ENCODE results near the gene AGTRAP. TPM values are rescaled to one million over a fixed set of nuclear protein-coding genes. Genes with fewer than 3 reads are reported as not detected.

The AGTRAP gene
- total RNA-seq, 2 donors from 2014 or later: 44.1 to 44.2 TPM

DNA sequence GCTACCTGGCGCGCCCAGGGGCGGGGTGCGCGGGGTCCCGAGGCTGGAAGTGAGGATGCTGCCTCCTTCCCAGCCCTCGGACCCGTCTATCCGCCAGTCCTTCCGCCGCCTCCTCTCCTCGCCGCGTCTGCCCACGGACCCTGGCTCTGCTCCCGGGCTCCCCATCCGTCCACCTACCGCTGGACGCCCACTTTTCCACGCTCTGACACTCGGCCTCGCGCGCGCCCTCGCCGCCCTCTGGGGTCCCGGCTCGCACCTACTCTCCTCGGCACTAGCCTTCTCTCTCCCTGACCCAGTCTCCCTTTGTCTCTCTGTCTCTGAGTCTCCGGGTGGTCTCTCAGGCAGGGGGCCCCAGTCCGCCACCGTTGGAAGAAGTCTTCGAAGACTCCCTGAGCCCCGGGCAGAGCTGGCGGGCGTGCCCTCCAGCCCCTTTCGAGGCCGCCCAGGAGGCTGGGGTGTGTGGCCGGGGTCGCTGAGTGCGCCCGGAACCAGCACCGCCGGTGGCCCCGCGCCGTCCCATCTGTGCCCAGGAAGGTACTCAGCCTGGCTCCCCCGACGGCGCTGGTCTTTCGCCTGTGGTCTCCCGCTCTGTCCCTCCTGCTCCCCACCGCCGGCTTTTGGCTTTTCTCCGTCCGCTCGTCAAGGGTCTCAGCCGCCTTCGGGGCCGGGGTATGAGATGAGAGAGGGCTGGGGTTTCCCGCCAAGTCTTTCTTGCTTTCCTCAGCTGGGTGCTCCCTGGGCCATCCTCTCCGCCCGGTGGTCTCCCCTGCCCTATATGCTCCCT is 43.8 kb upstream of the AGTRAP start:
- ATAC-seq (ENCODE audit: insufficient number of reproducible peaks, low FRiP score, low read depth) (no peak), DNase-seq (ENCODE audit: low spot score) (no peak)
- Histone ChIP-seq H3K9me3 (no peaks in the 10 kb centered on the region), H3K27ac (no peak overlapping the region), H3K4me3 (peak overlapping the region; percentile 52), H3K36me3 (no peaks in the 10 kb centered on the region), H3K4me1 (ENCODE audit: control insufficient read depth in 1 of 2, low read depth in 2 of 2) (peaks cover 10 to 28% of the 10 kb centered on the region in 2 donors), H3K27me3 (replicated peaks; ENCODE audit: insufficient read depth) (peaks cover 8% of the 10 kb centered on the region)
- TF ChIP-seq, protein P1, sequence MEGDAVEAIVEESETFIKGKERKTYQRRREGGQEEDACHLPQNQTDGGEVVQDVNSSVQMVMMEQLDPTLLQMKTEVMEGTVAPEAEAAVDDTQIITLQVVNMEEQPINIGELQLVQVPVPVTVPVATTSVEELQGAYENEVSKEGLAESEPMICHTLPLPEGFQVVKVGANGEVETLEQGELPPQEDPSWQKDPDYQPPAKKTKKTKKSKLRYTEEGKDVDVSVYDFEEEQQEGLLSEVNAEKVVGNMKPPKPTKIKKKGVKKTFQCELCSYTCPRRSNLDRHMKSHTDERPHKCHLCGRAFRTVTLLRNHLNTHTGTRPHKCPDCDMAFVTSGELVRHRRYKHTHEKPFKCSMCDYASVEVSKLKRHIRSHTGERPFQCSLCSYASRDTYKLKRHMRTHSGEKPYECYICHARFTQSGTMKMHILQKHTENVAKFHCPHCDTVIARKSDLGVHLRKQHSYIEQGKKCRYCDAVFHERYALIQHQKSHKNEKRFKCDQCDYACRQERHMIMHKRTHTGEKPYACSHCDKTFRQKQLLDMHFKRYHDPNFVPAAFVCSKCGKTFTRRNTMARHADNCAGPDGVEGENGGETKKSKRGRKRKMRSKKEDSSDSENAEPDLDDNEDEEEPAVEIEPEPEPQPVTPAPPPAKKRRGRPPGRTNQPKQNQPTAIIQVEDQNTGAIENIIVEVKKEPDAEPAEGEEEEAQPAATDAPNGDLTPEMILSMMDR (IDR thresholded peaks at IDR 0.05): no peak

DNA sequence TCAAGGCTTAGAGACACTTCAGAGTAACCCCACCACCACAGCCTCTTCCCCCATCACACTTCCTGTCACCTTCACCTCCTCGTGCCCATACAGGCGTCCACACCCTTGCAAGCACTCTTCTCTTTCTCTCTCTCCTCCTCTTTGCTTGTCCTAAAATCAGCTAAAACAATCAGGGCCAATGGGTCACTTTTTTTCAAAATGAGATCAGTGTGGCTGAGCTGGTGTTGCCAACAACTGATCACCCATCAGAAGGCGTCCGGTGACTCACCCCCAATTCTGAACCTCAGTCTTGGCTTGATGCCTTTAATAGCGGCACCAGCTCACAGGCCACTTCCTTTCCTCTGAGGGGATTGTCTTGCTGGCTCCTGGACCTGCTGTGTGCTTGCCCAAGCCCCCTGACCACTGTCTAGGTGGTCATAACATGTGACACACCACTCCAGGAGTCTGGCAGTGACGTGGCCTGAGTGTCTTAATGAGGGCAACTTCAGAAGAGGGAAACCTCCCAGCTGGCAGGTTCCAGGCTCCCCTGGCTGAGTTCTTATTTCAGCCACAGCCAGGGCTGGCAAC is 42.8 kb upstream of the AGTRAP start:
- DNase-seq (ENCODE audit: low spot score) (peak; percentile 33), ATAC-seq (ENCODE audit: insufficient number of reproducible peaks, low FRiP score, low read depth) (peak; percentile 50)
- H3K9me3 ChIP-seq: no peaks in the 10 kb centered on the region
- H3K27me3 ChIP-seq (replicated peaks; ENCODE audit: insufficient read depth): peaks cover 8% of the 10 kb centered on the region
- no peak overlapping the region for H3K4me3 ChIP-seq
- H3K4me1 ChIP-seq (ENCODE audit: control insufficient read depth in 1 of 2, low read depth in 2 of 2): peaks cover 10 to 28% of the 10 kb centered on the region in 2 donors
- TF ChIP-seq, protein P1 (IDR thresholded peaks at IDR 0.05): no peak
- H3K27ac ChIP-seq: no peak overlapping the region
- H3K36me3 ChIP-seq: no peaks in the 10 kb centered on the region

DNA sequence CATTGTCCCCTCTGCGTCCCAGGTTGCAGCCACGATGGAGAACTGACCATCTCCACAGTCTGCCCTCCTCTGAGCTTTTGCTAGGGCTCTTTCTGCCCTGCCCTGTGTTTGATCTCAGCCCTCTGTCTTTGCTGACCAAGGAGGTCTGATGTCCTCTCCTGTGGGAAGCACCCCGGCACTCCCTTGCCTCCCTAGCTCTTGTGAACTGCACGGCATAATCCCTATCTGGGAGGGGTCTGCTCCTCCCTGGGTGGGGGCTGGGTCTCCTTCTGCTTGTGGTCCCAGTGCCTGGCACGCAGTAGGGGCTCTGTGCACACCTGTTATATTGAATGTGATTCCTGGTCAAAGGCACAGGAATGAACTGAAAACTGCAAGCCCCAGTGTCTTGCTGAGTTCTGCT is 42.0 kb upstream of the AGTRAP start:
- no peak for ATAC-seq (ENCODE audit: insufficient number of reproducible peaks, low FRiP score, low read depth)
- H3K36me3 ChIP-seq: no peaks in the 10 kb centered on the region
- no peak overlapping the region for H3K4me3 ChIP-seq
- H3K27me3 ChIP-seq (replicated peaks; ENCODE audit: insufficient read depth): peaks cover 8% of the 10 kb centered on the region
- no peaks in the 10 kb centered on the region for H3K9me3 ChIP-seq
- H3K27ac ChIP-seq: no peak overlapping the region
- TF ChIP-seq, protein P1 (IDR thresholded peaks at IDR 0.05): no peak
- no peak for DNase-seq (ENCODE audit: low spot score)
- H3K4me1 ChIP-seq (ENCODE audit: control insufficient read depth in 1 of 2, low read depth in 2 of 2): peaks cover 10 to 28% of the 10 kb centered on the region in 2 donors

DNA sequence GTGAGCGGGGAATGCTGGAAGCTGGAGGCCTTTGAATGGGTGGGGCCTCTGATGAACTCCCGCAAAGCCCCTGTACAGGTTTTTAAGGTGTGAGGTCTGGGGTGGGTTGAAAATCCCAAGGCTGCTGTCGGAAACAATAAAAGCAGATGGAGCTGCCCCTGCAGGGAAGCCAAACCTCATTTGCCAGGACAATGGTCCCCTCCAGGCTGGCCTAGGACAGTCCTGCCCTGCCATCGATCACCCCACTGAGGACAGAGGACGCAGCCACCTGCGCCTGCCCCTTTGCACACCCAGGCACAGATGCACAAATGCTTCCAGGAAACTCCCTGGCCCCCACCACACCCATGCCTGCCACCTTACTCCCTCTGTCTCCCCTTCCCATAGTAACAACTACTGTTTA is 40.1 kb upstream of the AGTRAP start:
- no peaks in the 10 kb centered on the region for H3K36me3 ChIP-seq
- H3K27me3 ChIP-seq (replicated peaks; ENCODE audit: insufficient read depth): peaks cover 8% of the 10 kb centered on the region
- no peak overlapping the region for H3K27ac ChIP-seq
- H3K4me3 ChIP-seq: no peak overlapping the region
- DNase-seq (ENCODE audit: low spot score) (no peak), ATAC-seq (ENCODE audit: insufficient number of reproducible peaks, low FRiP score, low read depth) (no peak)
- peaks cover 10 to 29% of the 10 kb centered on the region in 2 donors for H3K4me1 ChIP-seq (ENCODE audit: control insufficient read depth in 1 of 2, low read depth in 2 of 2)
- no peaks in the 10 kb centered on the region for H3K9me3 ChIP-seq
- TF ChIP-seq, protein P1 (IDR thresholded peaks at IDR 0.05): no peak

DNA sequence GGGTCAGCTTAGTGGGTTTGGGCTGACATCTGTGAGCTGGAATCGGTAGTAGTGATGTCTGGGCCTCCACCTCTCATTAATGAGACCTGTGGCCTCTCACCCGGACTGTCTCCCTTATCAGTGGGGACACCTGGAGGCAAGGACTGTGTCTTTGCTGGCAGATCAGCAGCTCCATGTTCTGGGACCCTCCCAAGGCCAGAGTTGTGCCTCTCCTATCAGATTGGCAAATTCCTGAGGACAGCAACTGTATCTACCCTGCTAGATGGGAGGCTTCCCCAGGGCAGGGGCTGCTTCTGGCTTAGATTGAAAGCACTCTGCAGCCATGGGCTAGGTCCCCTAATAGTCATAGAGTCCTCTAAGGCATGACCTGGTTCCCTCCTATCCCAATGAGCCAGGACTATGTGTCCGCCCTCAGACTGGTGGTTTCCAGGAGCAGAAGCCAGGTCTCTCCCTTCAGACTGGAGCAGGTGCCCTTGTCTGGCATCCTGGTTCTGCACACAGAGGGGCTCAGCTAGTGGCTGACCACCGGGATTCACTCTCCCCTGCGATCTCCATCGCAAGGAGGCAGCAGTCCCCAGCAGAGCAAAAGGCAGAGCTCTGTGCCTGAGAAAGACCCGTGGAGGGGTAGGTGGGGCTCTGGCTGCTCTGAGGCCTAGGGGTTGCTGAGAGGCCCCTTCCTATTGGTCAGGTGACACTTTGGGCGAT is 38.6 kb upstream of the AGTRAP start:
- Histone ChIP-seq H3K4me1 (ENCODE audit: control insufficient read depth in 1 of 2, low read depth in 2 of 2) (peaks cover 11 to 30% of the 10 kb centered on the region in 2 donors), H3K4me3 (no peak overlapping the region), H3K27ac (no peak overlapping the region), H3K27me3 (replicated peaks; ENCODE audit: insufficient read depth) (peaks cover 3% of the 10 kb centered on the region), H3K36me3 (no peaks in the 10 kb centered on the region), H3K9me3 (no peaks in the 10 kb centered on the region)
- TF ChIP-seq, protein P1 (IDR thresholded peaks at IDR 0.05): no peak
- ATAC-seq (ENCODE audit: insufficient number of reproducible peaks, low FRiP score, low read depth) (no peak), DNase-seq (ENCODE audit: low spot score) (no peak)
